GM23338 (cell line): ENCODE measurements around the gene CCDC12.

Source experiments
- CREB1 ChIP-seq: fragments of 250-450 bp; sonication (Bioruptor Pico); IDR thresholded peaks from 2 replicates; pipeline ENCODE4 v1.5.0; 2020; ENCODE audit warnings: low read depth, mild to moderate bottlenecking, moderate library complexity
- POLR2AphosphoS5 ChIP-seq: IDR thresholded peaks from 2 replicates; pipeline ENCODE4 v1.6.1; 2016; ENCODE audit warnings: antibody characterized with exemption, low read depth
- TF ChIP-seq, protein P1 (sequence below), 2 experiments: fragments of 200-600 bp in 1 of 2; sonication (generic) in 1 of 2; conservative IDR thresholded peaks; 2 replicates each; pipeline versions ENCODE4 v1.5.1 to v1.6.1; 2016 to 2017; ENCODE audit warnings: antibody characterized with exemption in 2 of 2, low read depth in 2 of 2, mild to moderate bottlenecking in 2 of 2, moderate library complexity in 1 of 2

DNA sequence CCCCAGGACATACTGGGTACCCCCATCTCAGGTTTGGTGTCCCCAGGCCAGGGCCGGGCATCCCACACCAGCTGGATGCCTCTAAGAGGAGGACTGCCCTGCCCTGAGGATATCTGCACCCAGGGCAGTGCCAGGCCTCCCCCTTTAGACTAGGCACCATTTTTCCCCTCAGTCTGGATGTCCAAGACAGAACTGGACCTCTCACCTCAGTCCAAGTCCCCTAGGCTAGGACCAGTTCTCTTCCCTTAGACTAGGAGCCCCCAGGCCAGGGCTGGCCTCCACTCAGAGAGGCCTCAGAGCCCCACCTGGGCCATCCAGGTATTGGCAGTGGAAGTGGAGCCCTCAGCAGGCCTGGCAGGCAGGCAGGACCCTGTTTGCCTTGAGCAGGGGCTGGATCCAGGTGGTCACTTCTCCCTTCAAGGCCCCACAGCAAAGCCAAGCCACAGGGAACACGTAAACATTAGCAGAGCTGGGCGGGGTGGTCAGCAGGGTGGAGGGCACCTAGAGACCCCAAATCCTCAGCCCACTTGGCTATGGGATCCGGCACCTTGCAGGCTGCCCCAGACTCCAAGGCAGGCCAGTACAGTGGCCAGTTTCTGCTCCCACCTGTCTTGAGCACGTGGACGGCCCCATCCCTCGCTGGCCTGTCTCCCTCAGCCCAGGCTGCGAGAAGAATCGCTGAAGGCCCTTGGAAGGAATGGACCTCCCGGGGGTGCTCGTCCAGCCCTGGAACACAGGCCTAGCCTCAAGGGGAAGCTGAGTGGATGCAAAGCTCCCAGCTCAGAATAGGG lies 70.7 kb downstream of the CCDC12 start:
- TF ChIP-seq, protein P1, sequence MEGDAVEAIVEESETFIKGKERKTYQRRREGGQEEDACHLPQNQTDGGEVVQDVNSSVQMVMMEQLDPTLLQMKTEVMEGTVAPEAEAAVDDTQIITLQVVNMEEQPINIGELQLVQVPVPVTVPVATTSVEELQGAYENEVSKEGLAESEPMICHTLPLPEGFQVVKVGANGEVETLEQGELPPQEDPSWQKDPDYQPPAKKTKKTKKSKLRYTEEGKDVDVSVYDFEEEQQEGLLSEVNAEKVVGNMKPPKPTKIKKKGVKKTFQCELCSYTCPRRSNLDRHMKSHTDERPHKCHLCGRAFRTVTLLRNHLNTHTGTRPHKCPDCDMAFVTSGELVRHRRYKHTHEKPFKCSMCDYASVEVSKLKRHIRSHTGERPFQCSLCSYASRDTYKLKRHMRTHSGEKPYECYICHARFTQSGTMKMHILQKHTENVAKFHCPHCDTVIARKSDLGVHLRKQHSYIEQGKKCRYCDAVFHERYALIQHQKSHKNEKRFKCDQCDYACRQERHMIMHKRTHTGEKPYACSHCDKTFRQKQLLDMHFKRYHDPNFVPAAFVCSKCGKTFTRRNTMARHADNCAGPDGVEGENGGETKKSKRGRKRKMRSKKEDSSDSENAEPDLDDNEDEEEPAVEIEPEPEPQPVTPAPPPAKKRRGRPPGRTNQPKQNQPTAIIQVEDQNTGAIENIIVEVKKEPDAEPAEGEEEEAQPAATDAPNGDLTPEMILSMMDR (conservative IDR thresholded peaks at IDR 0.05; ENCODE audit: low read depth in 2 of 2) = no peak
- no peak for TF ChIP-seq POLR2AphosphoS5
- TF ChIP-seq CREB1 = no peak
